Stimulated activated CD8-positive, alpha-beta memory T cell treated with anti-CD3 and anti-CD28 coated beads, Interleukin-7, amount 100 ng/mL, for 4 hours (primary cell): ENCODE data around the gene NAT9.

Experiments
- DNase-seq, 2 donors: peaks; one replicate each; pipeline ENCODE4 v3.0.0-alpha.2; 2020; ENCODE audit warnings: low read depth in 2 of 2

NAT9 gene

GRCh38 chr17:74744714-74745547 is 31.2 kb downstream of the NAT9 start:
- peak; percentile 67 for DNase-seq

DNA sequence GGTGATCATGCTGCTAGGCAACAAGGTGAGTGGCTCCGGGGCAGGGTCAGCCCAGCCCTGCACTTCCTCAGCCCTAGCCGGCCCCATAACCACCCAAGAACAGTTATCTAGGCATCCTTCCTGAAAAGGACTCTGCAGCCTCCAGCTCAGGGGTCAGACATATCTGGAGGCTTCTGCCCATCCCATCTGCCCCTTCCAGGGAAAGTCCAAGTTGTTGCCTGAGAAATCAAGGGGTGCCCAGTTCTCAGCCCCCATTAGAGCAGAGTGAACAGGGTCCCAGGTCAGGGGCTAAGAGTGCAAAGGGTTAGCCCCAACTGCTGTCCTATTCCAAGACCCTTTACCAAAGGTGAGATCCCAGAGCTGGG is 31.8 kb downstream of the NAT9 start:
- DNase-seq: no peak

GRCh38 chr17:74743755-74744154 is 32.4 kb downstream of the NAT9 start:
- no peak for DNase-seq

GRCh38 chr17:74742978-74743545 is 33.1 kb downstream of the NAT9 start:
- no peak for DNase-seq

DNA sequence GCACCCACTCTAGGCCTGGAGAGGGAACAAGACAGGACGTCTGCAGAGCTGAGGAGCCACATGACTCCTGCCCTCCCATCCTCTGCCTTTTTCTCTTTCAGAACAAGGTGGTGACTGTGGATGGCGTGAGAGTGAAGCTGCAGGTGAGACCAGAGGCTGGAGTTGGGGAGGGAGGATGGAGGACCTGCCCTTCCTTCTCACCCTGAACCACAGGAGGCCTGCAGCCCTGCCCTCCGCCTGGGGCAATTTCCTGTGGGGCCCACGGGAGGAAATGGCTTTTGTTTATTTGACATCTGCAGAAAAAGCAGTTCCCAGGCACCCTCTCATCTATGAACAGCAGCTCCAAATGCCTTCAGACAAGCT is 34.0 kb downstream of the NAT9 start:
- DNase-seq: peak in 1 of 2 donors; percentile 36

DNA sequence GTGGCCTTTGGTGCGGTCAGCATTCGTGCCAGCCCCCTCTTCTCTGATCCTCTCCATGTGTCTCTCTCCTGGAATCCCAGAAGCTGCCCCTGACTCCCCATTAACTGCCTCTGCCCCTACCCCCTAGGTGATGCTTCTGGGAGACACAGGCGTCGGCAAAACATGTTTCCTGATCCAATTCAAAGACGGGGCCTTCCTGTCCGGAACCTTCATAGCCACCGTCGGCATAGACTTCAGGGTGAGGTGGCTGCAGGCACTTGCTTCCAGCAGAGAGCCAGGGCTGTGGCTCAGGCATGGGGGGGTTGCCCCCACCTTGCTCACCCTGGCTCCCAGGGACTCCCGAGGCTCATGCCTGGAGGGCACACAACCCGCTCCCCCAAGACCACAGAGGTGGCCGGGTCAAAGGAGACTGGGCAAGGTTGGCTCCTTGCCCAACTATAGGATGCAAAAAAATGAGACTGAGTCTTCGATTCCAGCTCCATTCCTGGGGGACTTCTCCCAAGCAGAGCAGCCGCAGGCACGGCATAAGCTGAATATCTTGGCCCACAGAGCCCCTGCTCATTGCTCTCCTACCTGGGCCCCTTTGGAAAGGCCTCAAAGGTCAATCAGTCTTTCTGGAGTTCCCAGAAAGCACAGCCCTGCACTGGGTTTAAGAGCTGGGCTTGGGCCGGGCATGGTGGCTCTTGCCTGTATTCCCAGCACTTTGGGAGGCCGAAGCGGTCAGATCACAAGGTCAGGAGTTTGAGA is 35.3 kb downstream of the NAT9 start:
- DNase-seq: no peak

- no peak for DNase-seq
Measured at GRCh38 chr17:74740173-74740572, 36.0 kb downstream of the NAT9 start.

GRCh38 chr17:74739227-74739831 is 36.8 kb downstream of the NAT9 start:
- DNase-seq: no peak

DNA sequence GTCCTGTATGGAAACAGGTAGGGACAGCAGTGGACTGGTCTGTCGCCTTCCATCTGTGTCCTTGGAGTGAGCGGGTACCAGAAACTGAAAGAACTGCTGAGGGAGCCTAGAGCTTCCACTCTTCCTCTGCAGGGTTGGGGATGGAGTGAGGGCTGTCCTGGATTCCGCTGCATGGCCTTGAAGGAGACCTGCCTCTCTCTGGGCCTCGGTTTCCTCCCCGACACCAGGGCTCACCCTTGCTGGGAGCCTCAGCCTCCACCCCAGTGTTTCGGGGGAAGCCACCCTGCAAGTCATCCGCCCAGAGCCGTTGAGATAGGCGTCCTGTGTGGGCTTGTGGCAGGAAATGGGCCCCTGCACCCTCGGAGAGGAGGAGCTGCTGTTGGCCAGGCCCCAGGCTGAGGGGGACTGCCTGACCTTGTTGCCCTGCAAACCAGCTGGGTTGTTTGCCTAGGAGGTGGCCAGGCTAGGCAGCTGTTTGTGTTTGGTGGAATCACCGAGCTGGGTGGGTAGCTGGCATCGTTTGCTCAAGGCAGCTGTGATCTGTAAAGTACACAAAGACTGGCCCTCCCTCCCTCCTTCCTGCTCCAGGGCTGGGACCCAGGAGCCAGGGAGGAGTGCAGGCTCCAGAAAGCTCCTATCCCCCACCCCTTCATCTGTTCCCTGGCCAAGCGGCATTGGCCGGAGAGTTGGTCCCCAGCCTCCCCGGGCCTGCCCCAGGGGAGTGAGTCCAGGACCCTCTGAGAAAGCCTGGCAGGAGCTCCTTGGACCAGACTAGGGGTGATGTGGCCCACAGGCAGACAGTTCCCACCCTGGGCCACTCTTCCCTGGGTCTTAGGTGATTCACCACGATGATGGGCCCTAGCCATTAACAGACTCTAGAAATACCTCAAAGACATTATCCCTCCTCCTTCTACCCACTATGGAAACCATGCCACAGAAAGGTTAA is 37.8 kb downstream of the NAT9 start:
- peak; percentile 67 to 73 for DNase-seq

- DNase-seq: no peak
Measured at GRCh38 chr17:74737299-74738050, 38.7 kb downstream of the NAT9 start.

GRCh38 chr17:74736513-74737298 is 39.4 kb downstream of the NAT9 start, which contains the start of gene RAB37:
Gene RAB37 (plus strand): TSS chr17:74737256. CDS start chr17:74737273, 17 bp downstream.
- peak in 1 of 2 donors; percentile 55 for DNase-seq

- DNase-seq: no peak
Measured at GRCh38 chr17:74734256-74734655, 41.9 kb downstream of the NAT9 start.

DNA sequence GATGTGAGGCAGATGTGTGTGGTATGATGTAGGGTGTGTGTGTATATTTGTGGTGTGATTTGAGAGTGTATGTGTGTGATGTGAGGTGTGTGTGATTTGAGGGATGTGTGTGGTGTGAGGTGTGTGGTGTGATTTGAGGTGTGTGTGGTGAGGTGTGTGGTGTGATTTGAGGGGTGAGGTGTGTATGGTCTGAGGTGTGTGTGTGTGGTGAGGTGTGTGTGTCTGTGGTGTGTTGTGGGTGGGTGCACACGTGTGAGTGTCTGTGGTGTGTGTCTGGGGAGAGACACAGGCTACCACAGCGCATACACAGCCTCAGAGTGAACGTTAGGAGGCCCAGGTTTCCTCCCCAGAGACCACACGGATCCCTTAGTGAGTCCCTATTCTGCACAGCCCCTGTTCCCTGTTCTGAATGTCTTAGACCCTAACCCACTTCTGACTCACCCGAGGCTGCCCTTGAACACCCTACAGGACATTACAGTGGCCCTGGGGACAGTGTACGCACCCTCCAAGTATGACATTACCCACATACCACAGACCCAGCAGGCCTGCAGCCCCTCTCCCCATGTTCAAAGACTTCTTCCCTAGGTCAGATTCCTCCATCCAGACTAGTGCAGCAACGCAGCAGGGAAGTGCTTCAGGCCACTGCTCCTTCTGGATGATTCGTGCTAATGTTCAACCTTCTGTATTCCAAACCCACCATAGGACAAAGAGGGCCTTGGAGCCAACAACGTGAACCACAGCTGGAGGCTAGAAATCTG is 42.6 kb downstream of the NAT9 start:
- no peak for DNase-seq

- no peak for DNase-seq
Measured at GRCh38 chr17:74732042-74732867, 43.9 kb downstream of the NAT9 start.

GRCh38 chr17:74731347-74731605 is 44.9 kb downstream of the NAT9 start:
- DNase-seq: no peak

GRCh38 chr17:74730491-74731346 is 45.4 kb downstream of the NAT9 start:
- peak; percentile 55 to 64 for DNase-seq

DNA sequence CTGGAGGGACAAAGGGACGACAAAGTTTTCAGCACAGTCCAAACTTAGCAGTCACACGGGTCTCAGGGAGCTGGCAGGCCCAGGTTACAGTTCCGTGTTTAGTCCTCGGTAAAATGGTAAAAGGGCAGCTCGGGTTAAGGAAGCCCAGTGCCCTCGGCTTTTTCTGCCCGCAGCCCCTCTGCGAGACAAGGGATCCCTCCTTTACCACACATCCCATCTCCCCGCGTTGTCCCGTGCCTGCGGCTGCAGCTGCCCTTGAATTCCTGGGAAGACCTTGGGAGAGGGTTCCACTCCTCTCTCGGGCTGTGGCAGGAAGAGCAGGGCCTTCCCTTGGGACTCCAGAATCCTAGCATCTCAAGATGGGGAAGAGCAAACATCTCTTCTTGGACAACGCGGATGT is 46.3 kb downstream of the NAT9 start:
- no peak for DNase-seq
